ENCODE results near the gene C1QTNF9. TPM values are rescaled to one million over a fixed set of nuclear protein-coding genes. Genes with fewer than 3 reads are reported as not detected.
"Not testable (repeated sequence)": the region's sequence is repeated elsewhere in the genome, so short reads cannot be mapped to it uniquely, and the experiment has no call there.

Gene C1QTNF9
- total RNA-seq, 1 donor: not detected

DNA sequence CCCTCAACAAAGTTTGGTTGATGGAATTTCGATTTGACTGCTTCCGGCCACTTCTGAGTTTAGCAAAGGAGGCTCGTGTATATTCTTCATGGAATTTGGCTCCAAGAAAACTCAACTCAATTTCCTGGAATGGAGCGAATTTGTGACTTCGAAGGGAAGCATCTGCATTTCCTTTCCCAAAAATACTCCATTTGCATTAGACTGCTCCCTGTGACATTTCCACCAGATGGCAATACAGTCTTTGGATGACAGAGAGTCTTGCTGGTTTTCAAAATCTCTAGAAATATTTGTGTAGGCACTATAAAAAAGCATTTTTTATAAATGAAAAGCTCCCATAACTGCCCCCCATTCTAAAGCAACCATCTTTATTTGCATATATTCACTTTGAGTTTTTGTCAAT is 4.1 kb downstream of the C1QTNF9 start:
- no peak overlapping the region for H3K4me3 ChIP-seq (ENCODE audit: low read depth, low read length)
- peak; percentile 27 for DNase-seq (ENCODE audit: low read depth)
- TF ChIP-seq, protein P1, sequence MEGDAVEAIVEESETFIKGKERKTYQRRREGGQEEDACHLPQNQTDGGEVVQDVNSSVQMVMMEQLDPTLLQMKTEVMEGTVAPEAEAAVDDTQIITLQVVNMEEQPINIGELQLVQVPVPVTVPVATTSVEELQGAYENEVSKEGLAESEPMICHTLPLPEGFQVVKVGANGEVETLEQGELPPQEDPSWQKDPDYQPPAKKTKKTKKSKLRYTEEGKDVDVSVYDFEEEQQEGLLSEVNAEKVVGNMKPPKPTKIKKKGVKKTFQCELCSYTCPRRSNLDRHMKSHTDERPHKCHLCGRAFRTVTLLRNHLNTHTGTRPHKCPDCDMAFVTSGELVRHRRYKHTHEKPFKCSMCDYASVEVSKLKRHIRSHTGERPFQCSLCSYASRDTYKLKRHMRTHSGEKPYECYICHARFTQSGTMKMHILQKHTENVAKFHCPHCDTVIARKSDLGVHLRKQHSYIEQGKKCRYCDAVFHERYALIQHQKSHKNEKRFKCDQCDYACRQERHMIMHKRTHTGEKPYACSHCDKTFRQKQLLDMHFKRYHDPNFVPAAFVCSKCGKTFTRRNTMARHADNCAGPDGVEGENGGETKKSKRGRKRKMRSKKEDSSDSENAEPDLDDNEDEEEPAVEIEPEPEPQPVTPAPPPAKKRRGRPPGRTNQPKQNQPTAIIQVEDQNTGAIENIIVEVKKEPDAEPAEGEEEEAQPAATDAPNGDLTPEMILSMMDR (IDR thresholded peaks at IDR 0.05; ENCODE audit: insufficient read depth, low read length): peak; percentile 40

DNA sequence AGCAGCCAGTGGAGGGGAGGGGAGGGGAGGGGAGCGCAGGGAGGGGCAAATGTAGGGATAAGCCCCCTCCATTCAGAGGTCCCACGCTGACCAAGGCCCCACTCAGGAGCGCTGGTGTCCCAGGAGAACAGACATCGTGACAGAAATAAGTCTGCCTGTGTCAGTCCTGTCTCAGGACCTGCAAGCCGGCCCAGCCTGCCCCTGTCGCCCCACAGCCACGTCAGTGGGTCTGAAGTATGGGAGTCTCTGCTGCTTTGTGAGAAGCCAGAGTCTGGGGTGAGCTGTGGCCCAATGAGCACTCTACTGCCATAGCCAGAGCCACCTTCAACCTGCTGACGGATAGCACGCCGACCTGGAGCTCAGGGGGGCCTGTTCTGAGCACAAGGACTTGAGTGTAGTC is 8.5 kb downstream of the C1QTNF9 start:
- not testable (repeated sequence) for H3K4me3 ChIP-seq (ENCODE audit: low read depth, low read length); DNase-seq (ENCODE audit: low read depth)

DNA sequence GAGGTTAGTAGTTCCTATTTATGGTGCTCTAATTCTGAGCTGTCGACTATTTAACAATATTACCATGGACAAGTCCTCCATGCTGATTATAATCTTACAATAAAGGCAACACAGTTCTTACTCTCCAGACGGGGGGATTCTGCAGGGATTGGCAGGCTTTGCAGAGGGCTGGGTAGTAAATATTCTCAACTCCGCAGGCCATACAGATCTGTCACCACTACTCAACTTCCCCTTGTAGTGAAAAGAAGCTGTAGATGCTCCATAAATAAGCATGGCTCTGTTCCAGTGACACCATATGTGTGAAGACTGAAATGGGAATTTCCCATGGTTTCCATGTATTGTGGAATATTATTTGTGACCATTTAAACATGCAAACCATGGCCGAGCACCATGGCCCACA is 9.5 kb downstream of the C1QTNF9 start:
- not testable (repeated sequence) for H3K4me3 ChIP-seq (ENCODE audit: low read depth, low read length); DNase-seq (ENCODE audit: low read depth)

- DNase-seq (ENCODE audit: low read depth): not testable (repeated sequence)
Observed at GRCh38 chr13:24319641-24320040, 10.3 kb downstream of the C1QTNF9 start.

DNA sequence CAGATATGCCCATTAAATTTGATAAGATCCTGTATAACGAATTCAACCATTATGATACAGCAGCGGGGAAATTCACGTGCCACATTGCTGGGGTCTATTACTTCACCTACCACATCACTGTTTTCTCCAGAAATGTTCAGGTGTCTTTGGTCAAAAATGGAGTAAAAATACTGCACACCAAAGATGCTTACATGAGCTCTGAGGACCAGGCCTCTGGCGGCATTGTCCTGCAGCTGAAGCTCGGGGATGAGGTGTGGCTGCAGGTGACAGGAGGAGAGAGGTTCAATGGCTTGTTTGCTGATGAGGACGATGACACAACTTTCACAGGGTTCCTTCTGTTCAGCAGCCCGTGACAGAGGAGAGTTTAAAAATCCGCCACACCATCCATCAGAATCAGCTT is 12.0 kb downstream of the C1QTNF9 start:
- DNase-seq (ENCODE audit: low read depth); H3K4me3 ChIP-seq (ENCODE audit: low read depth, low read length): not testable (repeated sequence)

More at GRCh38 chr13:24319641-24320040, 10.3 kb downstream of the C1QTNF9 start:
- H3K4me3 ChIP-seq (ENCODE audit: low read depth, low read length): not testable (repeated sequence)

- DNase-seq (ENCODE audit: low read depth); H3K4me3 ChIP-seq (ENCODE audit: low read depth, low read length): not testable (repeated sequence)
Observed at GRCh38 chr13:24322470-24322869, 13.1 kb downstream of the C1QTNF9 start.

DNA sequence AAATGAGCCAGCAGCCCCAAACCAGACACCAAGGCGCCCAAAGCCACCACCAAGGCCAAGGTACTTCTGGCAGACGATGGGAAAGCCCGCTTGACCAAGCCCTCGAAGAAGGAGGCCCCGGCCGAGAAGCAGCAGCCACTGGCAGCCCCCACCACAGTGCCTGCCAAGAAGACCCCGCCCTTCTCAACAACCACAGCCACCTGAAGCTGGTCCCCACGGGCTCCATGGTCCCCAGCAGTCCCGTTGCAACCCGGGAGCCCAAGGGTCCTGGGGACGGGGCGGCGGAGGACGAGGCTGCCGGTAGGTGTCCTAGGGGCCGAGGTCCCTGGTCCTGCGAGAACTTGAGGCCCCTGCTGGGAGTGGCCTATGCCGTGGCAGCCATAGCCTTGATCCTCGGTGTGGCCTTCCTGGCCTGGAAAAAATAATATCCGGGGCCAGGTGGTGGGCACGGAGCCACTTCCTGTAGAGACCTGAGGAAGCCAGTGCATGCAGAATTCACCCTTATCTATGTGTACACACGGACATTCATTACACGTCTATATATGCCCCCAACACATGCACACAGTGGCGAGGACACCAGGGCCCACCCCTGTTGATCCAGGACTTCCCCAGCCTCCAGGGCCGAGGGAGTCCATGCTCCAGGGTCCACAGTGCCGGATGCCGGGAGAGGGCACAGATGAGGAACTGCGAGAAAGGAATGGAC is 13.8 kb downstream of the C1QTNF9 start:
- H3K4me3 ChIP-seq (ENCODE audit: low read depth, low read length): no peak overlapping the region
- DNase-seq (ENCODE audit: low read depth): no peak
- TF ChIP-seq, protein P1 (IDR thresholded peaks at IDR 0.05; ENCODE audit: insufficient read depth, low read length): no peak

GRCh38 chr13:24323739-24324075 is 14.3 kb downstream of the C1QTNF9 start:
- TF ChIP-seq, protein P1 (IDR thresholded peaks at IDR 0.05; ENCODE audit: insufficient read depth, low read length): no peak
- H3K4me3 ChIP-seq (ENCODE audit: low read depth, low read length): no peak overlapping the region

GRCh38 chr13:24327598-24327997 is 18.2 kb downstream of the C1QTNF9 start:
- DNase-seq (ENCODE audit: low read depth); H3K4me3 ChIP-seq (ENCODE audit: low read depth, low read length): not testable (repeated sequence)

More at GRCh38 chr13:24323739-24324075, 14.3 kb downstream of the C1QTNF9 start:
- no peak for DNase-seq (ENCODE audit: low read depth)

GRCh38 chr13:24328145-24328544 is 18.8 kb downstream of the C1QTNF9 start:
- peak overlapping the region; percentile 40 for H3K4me3 ChIP-seq (ENCODE audit: low read depth, low read length)
- TF ChIP-seq, protein P1 (IDR thresholded peaks at IDR 0.05; ENCODE audit: insufficient read depth, low read length): no peak
- no peak for DNase-seq (ENCODE audit: low read depth)
